ENCODE measurements around the gene LARP4B.

GRCh38 chr10:873020-873419 is 58.5 kb downstream of the LARP4B start:
- TF ChIP-seq CTCF (conservative IDR thresholded peaks at IDR 0.05 in 1 of 2, IDR thresholded peaks at IDR 0.05 in 1 of 2; ENCODE audit: extremely low read depth in 1 of 2, insufficient read depth in 1 of 2, low read depth in 1 of 2, low read length in 2 of 2) (no peak), EZH2 (IDR thresholded peaks at IDR 0.05; ENCODE audit: borderline replicate concordance, low read length) (no peak)
